Measurements from ENCODE around the gene TNNT1. TPM values are rescaled to one million over a fixed set of nuclear protein-coding genes. Genes with fewer than 3 reads are reported as not detected.

The TNNT1 gene
- total RNA-seq, 1 donor from 2014 or later = not detected

GRCh38 chr19:55178781-55179599, 30.0 kb upstream of the TNNT1 start:
- no peaks in the 10 kb centered on the region for H3K9me3 Mint-ChIP-seq (ENCODE audit: unreplicated experiment)
- peak; percentile 93 for DNase-seq (ENCODE audit: extremely low spot score, unreplicated experiment)
- peak overlapping the region; percentile 66 for H3K27ac Mint-ChIP-seq (ENCODE audit: unreplicated experiment)
- H3K36me3 Mint-ChIP-seq (ENCODE audit: unreplicated experiment) = no peaks in the 10 kb centered on the region
- peaks cover 14% of the 10 kb centered on the region for H3K4me1 Mint-ChIP-seq (ENCODE audit: unreplicated experiment)
- H3K27me3 Mint-ChIP-seq (ENCODE audit: unreplicated experiment) = peaks cover 29% of the 10 kb centered on the region
- TF ChIP-seq CTCF (IDR thresholded peaks at IDR 0.05) = no peak
- peak overlapping the region; percentile 72 for H3K4me3 Mint-ChIP-seq (ENCODE audit: unreplicated experiment)

- DNase-seq (ENCODE audit: extremely low spot score, unreplicated experiment) = no peak
- H3K27me3 Mint-ChIP-seq (ENCODE audit: unreplicated experiment) = peaks cover 33% of the 10 kb centered on the region
- no peaks in the 10 kb centered on the region for H3K36me3 Mint-ChIP-seq (ENCODE audit: unreplicated experiment)
- H3K4me3 Mint-ChIP-seq (ENCODE audit: unreplicated experiment) = no peak overlapping the region
- no peaks in the 10 kb centered on the region for H3K9me3 Mint-ChIP-seq (ENCODE audit: unreplicated experiment)
- H3K4me1 Mint-ChIP-seq (ENCODE audit: unreplicated experiment) = peaks cover 28% of the 10 kb centered on the region
- no peak overlapping the region for H3K27ac Mint-ChIP-seq (ENCODE audit: unreplicated experiment)
- no peak for TF ChIP-seq CTCF (IDR thresholded peaks at IDR 0.05)
Measured at GRCh38 chr19:55176076-55176475, 27.1 kb upstream of the TNNT1 start.

- Mint-ChIP-seq H3K27ac (ENCODE audit: unreplicated experiment) (no peak overlapping the region), H3K36me3 (ENCODE audit: unreplicated experiment) (no peaks in the 10 kb centered on the region), H3K4me3 (ENCODE audit: unreplicated experiment) (no peak overlapping the region), H3K4me1 (ENCODE audit: unreplicated experiment) (peaks cover 26% of the 10 kb centered on the region), H3K27me3 (ENCODE audit: unreplicated experiment) (peaks cover 30% of the 10 kb centered on the region), H3K9me3 (ENCODE audit: unreplicated experiment) (no peaks in the 10 kb centered on the region)
- no peak for DNase-seq (ENCODE audit: extremely low spot score, unreplicated experiment)
- no peak for TF ChIP-seq CTCF (IDR thresholded peaks at IDR 0.05)
Measured at GRCh38 chr19:55175117-55175867, 26.3 kb upstream of the TNNT1 start.

GRCh38 chr19:55174425-55175116, 25.6 kb upstream of the TNNT1 start:
- Mint-ChIP-seq H3K36me3 (ENCODE audit: unreplicated experiment) (no peaks in the 10 kb centered on the region), H3K9me3 (ENCODE audit: unreplicated experiment) (no peaks in the 10 kb centered on the region), H3K4me1 (ENCODE audit: unreplicated experiment) (peaks cover 21% of the 10 kb centered on the region), H3K27me3 (ENCODE audit: unreplicated experiment) (peaks cover 31% of the 10 kb centered on the region), H3K27ac (ENCODE audit: unreplicated experiment) (no peak overlapping the region), H3K4me3 (ENCODE audit: unreplicated experiment) (peak overlapping the region; percentile 69)
- TF ChIP-seq CTCF (IDR thresholded peaks at IDR 0.05) = no peak
- DNase-seq (ENCODE audit: extremely low spot score, unreplicated experiment) = no peak

All from osteocyte (in vitro differentiated cells).